ENCODE data around the gene OR4K5. TPM values are rescaled to one million over a fixed set of nuclear protein-coding genes. Genes with fewer than 3 reads are reported as not detected.

OR4K5 gene
- total RNA-seq, 1 experiment from 2014 or later = not detected

- BruUV-seq (replicated peaks) = no TSS peak
- Mint-ChIP-seq H3K9me3 (ENCODE audit: unreplicated experiment) (no peaks in the 10 kb centered on the region), H3K36me3 (ENCODE audit: insufficient read depth, unreplicated experiment) (no peaks in the 10 kb centered on the region), H3K27me3 (ENCODE audit: insufficient read depth, unreplicated experiment) (no peaks in the 10 kb centered on the region), H3K27ac (ENCODE audit: unreplicated experiment) (no peak overlapping the region), H3K4me3 (ENCODE audit: unreplicated experiment) (no peak overlapping the region), H3K4me1 (ENCODE audit: low read depth, unreplicated experiment) (no peaks in the 10 kb centered on the region)
- Histone ChIP-seq H3K36me3 (ENCODE audit: control insufficient read depth, insufficient read depth, low read length) (no peaks in the 10 kb centered on the region), H3K9me3 (no peaks in the 10 kb centered on the region), H3K27me3 (replicated peaks; ENCODE audit: control insufficient read depth, insufficient read depth, low read length) (no peaks in the 10 kb centered on the region), H3K4me1 (no peaks in the 10 kb centered on the region), H3K4me3 (ENCODE audit: low read depth, low read length) (no peak overlapping the region)
- intact Hi-C loops (cut with micrococcal nuclease; ENCODE audit: unreplicated experiment) = no loop called here
- ChIA-PET POLR2A (no interaction called here), CTCF (no interaction called here)
- TF ChIP-seq, protein P1, sequence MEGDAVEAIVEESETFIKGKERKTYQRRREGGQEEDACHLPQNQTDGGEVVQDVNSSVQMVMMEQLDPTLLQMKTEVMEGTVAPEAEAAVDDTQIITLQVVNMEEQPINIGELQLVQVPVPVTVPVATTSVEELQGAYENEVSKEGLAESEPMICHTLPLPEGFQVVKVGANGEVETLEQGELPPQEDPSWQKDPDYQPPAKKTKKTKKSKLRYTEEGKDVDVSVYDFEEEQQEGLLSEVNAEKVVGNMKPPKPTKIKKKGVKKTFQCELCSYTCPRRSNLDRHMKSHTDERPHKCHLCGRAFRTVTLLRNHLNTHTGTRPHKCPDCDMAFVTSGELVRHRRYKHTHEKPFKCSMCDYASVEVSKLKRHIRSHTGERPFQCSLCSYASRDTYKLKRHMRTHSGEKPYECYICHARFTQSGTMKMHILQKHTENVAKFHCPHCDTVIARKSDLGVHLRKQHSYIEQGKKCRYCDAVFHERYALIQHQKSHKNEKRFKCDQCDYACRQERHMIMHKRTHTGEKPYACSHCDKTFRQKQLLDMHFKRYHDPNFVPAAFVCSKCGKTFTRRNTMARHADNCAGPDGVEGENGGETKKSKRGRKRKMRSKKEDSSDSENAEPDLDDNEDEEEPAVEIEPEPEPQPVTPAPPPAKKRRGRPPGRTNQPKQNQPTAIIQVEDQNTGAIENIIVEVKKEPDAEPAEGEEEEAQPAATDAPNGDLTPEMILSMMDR (IDR thresholded peaks at IDR 0.05; ENCODE audit: insufficient read depth in 1 of 2, low read depth in 1 of 2, low read length in 1 of 2, severe bottlenecking in 1 of 2, unreplicated experiment in 1 of 2) = no peak
- no peak for DNase-seq
These were observed 3.2 kb upstream of the OR4K5 start for GRCh38 chr14:19917243-19917642.

- Histone ChIP-seq H3K36me3 (ENCODE audit: control insufficient read depth, insufficient read depth, low read length) (no peaks in the 10 kb centered on the region), H3K27me3 (replicated peaks; ENCODE audit: control insufficient read depth, insufficient read depth, low read length) (no peaks in the 10 kb centered on the region), H3K9me3 (no peaks in the 10 kb centered on the region), H3K4me1 (no peaks in the 10 kb centered on the region), H3K4me3 (ENCODE audit: low read depth, low read length) (no peak overlapping the region)
- no peak for DNase-seq
- no peak overlapping the region for H3K27ac Mint-ChIP-seq (ENCODE audit: unreplicated experiment)
- TF ChIP-seq, protein P1 (IDR thresholded peaks at IDR 0.05; ENCODE audit: insufficient read depth in 1 of 2, low read depth in 1 of 2, low read length in 1 of 2, severe bottlenecking in 1 of 2, unreplicated experiment in 1 of 2) = no peak
- no peaks in the 10 kb centered on the region for H3K4me1 Mint-ChIP-seq (ENCODE audit: low read depth, unreplicated experiment)
- no peaks in the 10 kb centered on the region for H3K9me3 Mint-ChIP-seq (ENCODE audit: unreplicated experiment)
- intact Hi-C loops (cut with micrococcal nuclease; ENCODE audit: unreplicated experiment) = no loop called here
- ChIA-PET POLR2A (no interaction called here), CTCF (no interaction called here)
- H3K27me3 Mint-ChIP-seq (ENCODE audit: insufficient read depth, unreplicated experiment) = no peaks in the 10 kb centered on the region
- H3K36me3 Mint-ChIP-seq (ENCODE audit: insufficient read depth, unreplicated experiment) = no peaks in the 10 kb centered on the region
- BruUV-seq (replicated peaks) = no TSS peak
- H3K4me3 Mint-ChIP-seq (ENCODE audit: unreplicated experiment) = no peak overlapping the region
These were observed 2.4 kb upstream of the OR4K5 start for GRCh38 chr14:19917955-19918518.

- Histone ChIP-seq H3K9me3 (no peaks in the 10 kb centered on the region), H3K36me3 (ENCODE audit: control insufficient read depth, insufficient read depth, low read length) (no peaks in the 10 kb centered on the region), H3K4me1 (no peaks in the 10 kb centered on the region), H3K4me3 (ENCODE audit: low read depth, low read length) (no peak overlapping the region), H3K27me3 (replicated peaks; ENCODE audit: control insufficient read depth, insufficient read depth, low read length) (no peaks in the 10 kb centered on the region)
- no TSS peak for BruUV-seq (replicated peaks)
- ChIA-PET CTCF (no interaction called here), POLR2A (no interaction called here)
- Mint-ChIP-seq H3K9me3 (ENCODE audit: unreplicated experiment) (no peaks in the 10 kb centered on the region), H3K36me3 (ENCODE audit: insufficient read depth, unreplicated experiment) (no peaks in the 10 kb centered on the region), H3K27me3 (ENCODE audit: insufficient read depth, unreplicated experiment) (no peaks in the 10 kb centered on the region), H3K27ac (ENCODE audit: unreplicated experiment) (no peak overlapping the region), H3K4me3 (ENCODE audit: unreplicated experiment) (no peak overlapping the region), H3K4me1 (ENCODE audit: low read depth, unreplicated experiment) (no peaks in the 10 kb centered on the region)
- no peak for DNase-seq
- intact Hi-C loops (cut with micrococcal nuclease; ENCODE audit: unreplicated experiment) = no loop called here
- TF ChIP-seq, protein P1 (IDR thresholded peaks at IDR 0.05; ENCODE audit: insufficient read depth in 1 of 2, low read depth in 1 of 2, low read length in 1 of 2, severe bottlenecking in 1 of 2, unreplicated experiment in 1 of 2) = no peak
These were observed 1.7 kb upstream of the OR4K5 start for GRCh38 chr14:19918553-19919264.
